GM21737 (cell line): Measurements from ENCODE around the gene LAPTM5.
A peak's percentile ranks its signal among the peaks of the same experiment; 100 is the strongest.

Experiments used
- ATAC-seq: cut with Tn5 transposase; IDR thresholded peaks from one replicate; pipeline ENCODE4 v1.9.1; 2021; ENCODE audit warnings: mild to moderate bottlenecking, moderate library complexity; ENCODE audit not compliant: unreplicated experiment

LAPTM5 gene

GRCh38 chr1:30787856-30788495, 30.4 kb upstream of the LAPTM5 start:
- no peak for ATAC-seq

- ATAC-seq = no peak
Observed at GRCh38 chr1:30787266-30787665, 29.7 kb upstream of the LAPTM5 start.

GRCh38 chr1:30786264-30786991, 28.9 kb upstream of the LAPTM5 start:
- ATAC-seq = no peak

- no peak for ATAC-seq
Observed at GRCh38 chr1:30785714-30786113, 28.1 kb upstream of the LAPTM5 start.

GRCh38 chr1:30785181-30785580, 27.6 kb upstream of the LAPTM5 start:
- ATAC-seq = no peak

GRCh38 chr1:30783256-30783915, 25.8 kb upstream of the LAPTM5 start:
- no peak for ATAC-seq

GRCh38 chr1:30782361-30783255, 25.0 kb upstream of the LAPTM5 start:
- ATAC-seq = peak; percentile 41

GRCh38 chr1:30781906-30782305, 24.3 kb upstream of the LAPTM5 start:
- no peak for ATAC-seq

- ATAC-seq = no peak
Observed at GRCh38 chr1:30780409-30780808, 22.8 kb upstream of the LAPTM5 start.

- peak; percentile 54 for ATAC-seq
Observed at GRCh38 chr1:30779294-30780071, 21.9 kb upstream of the LAPTM5 start.

GRCh38 chr1:30778979-30779293, 21.4 kb upstream of the LAPTM5 start:
- no peak for ATAC-seq

- ATAC-seq = no peak
Observed at GRCh38 chr1:30778154-30778978, 20.8 kb upstream of the LAPTM5 start.

GRCh38 chr1:30777904-30778153, 20.3 kb upstream of the LAPTM5 start:
- no peak for ATAC-seq

- ATAC-seq = no peak
Observed at GRCh38 chr1:30777060-30777903, 19.7 kb upstream of the LAPTM5 start.

- ATAC-seq = no peak
Observed at GRCh38 chr1:30776097-30777059, 18.8 kb upstream of the LAPTM5 start.

GRCh38 chr1:30775433-30775975, 17.9 kb upstream of the LAPTM5 start:
- no peak for ATAC-seq

- no peak for ATAC-seq
Observed at GRCh38 chr1:30774550-30775432, 17.2 kb upstream of the LAPTM5 start.
